LNCaP clone FGC (cell line): ENCODE measurements around the gene KPTN.

Experiments
- DNase-seq: peaks from one replicate; pipeline ENCODE4 v3.0.0-alpha.2; 2011; ENCODE audit warnings: low read depth
- H3K4me3 ChIP-seq: 2 replicates; pipeline ENCODE4 v1.5.1; 2011; ENCODE audit warnings: mild to moderate bottlenecking, low read depth, low read length, control low read depth
- CTCF ChIP-seq: IDR thresholded peaks from 2 replicates; pipeline ENCODE4 v1.5.1; 2012; ENCODE audit warnings: mild to moderate bottlenecking; ENCODE audit not compliant: control insufficient read depth, insufficient read depth; ENCODE audit errors: extremely low read depth

The KPTN gene

GRCh38 chr19:47503130-47503825 lies 19.3 kb upstream of the KPTN start:
- no peak for TF ChIP-seq CTCF
- no peak for DNase-seq
- no peak overlapping the region for H3K4me3 ChIP-seq

- no peak for DNase-seq
- H3K4me3 ChIP-seq = no peak overlapping the region
- TF ChIP-seq CTCF = no peak
These were observed 16.1 kb upstream of the KPTN start for GRCh38 chr19:47499863-47500830.

GRCh38 chr19:47499371-47499770 lies 15.4 kb upstream of the KPTN start:
- no peak for DNase-seq
- TF ChIP-seq CTCF = no peak
- H3K4me3 ChIP-seq = no peak overlapping the region

GRCh38 chr19:47498561-47498960 lies 14.5 kb upstream of the KPTN start:
- DNase-seq = no peak
- TF ChIP-seq CTCF = no peak

GRCh38 chr19:47497821-47498520 lies 14.0 kb upstream of the KPTN start:
- no peak for DNase-seq
- H3K4me3 ChIP-seq = no peak overlapping the region
- no peak for TF ChIP-seq CTCF

More at GRCh38 chr19:47498561-47498960, 14.5 kb upstream of the KPTN start:
- H3K4me3 ChIP-seq = no peak overlapping the region

GRCh38 chr19:47497050-47497766 lies 13.2 kb upstream of the KPTN start:
- TF ChIP-seq CTCF = no peak
- no peak for DNase-seq
- H3K4me3 ChIP-seq = no peak overlapping the region
